MCF 10A (cell line): Measurements from ENCODE around the gene GAPT. TPM values are rescaled to one million over a fixed set of nuclear protein-coding genes. Genes with fewer than 3 reads are reported as not detected.

Experiments
- BruUV-seq: library from RNA; stranded (reverse); fragments of 400-500 nt; replicated peaks from 2 replicates; lab custom pipeline; 2021; lab: Mats Ljungman, UMichigan
- CTCF ChIA-PET: fragments of 300-600 bp; sonication (Branson Sonifier 250); formaldehyde crosslinking; extraction: SDS; loops from one replicate; lab custom pipeline; 2021; ENCODE audit warnings: antibody characterized with exemption, inconsistent platforms; lab: Yijun Ruan, JAX
- POLR2A ChIA-PET: fragments of 300-600, 350-650 bp; sonication (Branson Sonifier 250); formaldehyde crosslinking; extraction: SDS; loops from one replicate; lab custom pipeline; 2020; ENCODE audit warnings: antibody characterized with exemption, inconsistent platforms; lab: Yijun Ruan, JAX
- DNase-seq: peaks from one replicate; pipeline ENCODE4 v3.0.0-alpha.2; 2018; ENCODE audit not compliant: unreplicated experiment
- H3K27ac Mint-ChIP-seq: one replicate; pipeline ENCODE4 v1.8.0; 2022; ENCODE audit warnings: mild to moderate bottlenecking, low read depth, mixed read lengths; ENCODE audit not compliant: unreplicated experiment
- H3K27me3 Mint-ChIP-seq: one replicate; pipeline ENCODE4 v1.8.0; 2022; ENCODE audit warnings: mixed read lengths; ENCODE audit not compliant: insufficient read depth, unreplicated experiment
- H3K36me3 Mint-ChIP-seq: one replicate; pipeline ENCODE4 v1.8.0; 2022; ENCODE audit warnings: mild to moderate bottlenecking, moderate library complexity, mixed read lengths; ENCODE audit not compliant: insufficient read depth, unreplicated experiment
- H3K4me1 Mint-ChIP-seq: one replicate; pipeline ENCODE4 v1.8.0; 2022; ENCODE audit warnings: mixed read lengths; ENCODE audit not compliant: insufficient read depth, unreplicated experiment
- H3K4me3 Mint-ChIP-seq: one replicate; pipeline ENCODE4 v1.8.0; 2022; ENCODE audit warnings: mild to moderate bottlenecking, moderate library complexity, mixed read lengths; ENCODE audit not compliant: unreplicated experiment
- H3K9me3 Mint-ChIP-seq: one replicate; pipeline ENCODE4 v1.8.0; 2022; ENCODE audit warnings: mixed read lengths; ENCODE audit not compliant: unreplicated experiment
- CTCF ChIP-seq: fragments of 200-600 bp; IDR thresholded peaks from one replicate; pipeline ENCODE4 v1.8.0; 2022; ENCODE audit warnings: antibody characterized with exemption, mild to moderate bottlenecking; ENCODE audit not compliant: unreplicated experiment
- intact Hi-C: fragments of 100-400 bp; cut with micrococcal nuclease; formaldehyde crosslinking; loops from 2 replicates; pipeline ENCODE4 v1.14.1; 2022
- microRNA-seq: library from miRNA; unstranded; fragments of <30 nt; microRNA quantifications from one replicate; pipeline ENCODE4 v1.2.0, GENCODE V29; 2022
- total RNA-seq: library from RNA; stranded (reverse); gene quantifications from 2 replicates; pipeline ENCODE4 v1.2.3, GENCODE V29; 2022

Gene GAPT
- total RNA-seq, 1 experiment from 2014 or later = not detected

GRCh38 chr5:58545912-58546311, 54.7 kb downstream of the GAPT start:
- intact Hi-C loops = no loop called here
- Mint-ChIP-seq H3K9me3 (no peaks in the 10 kb centered on the region), H3K4me1 (no peaks in the 10 kb centered on the region), H3K4me3 (no peak overlapping the region), H3K36me3 (no peaks in the 10 kb centered on the region), H3K27me3 (peaks cover 21% of the 10 kb centered on the region), H3K27ac (no peak overlapping the region)
- no TSS peak for BruUV-seq
- peak; percentile 6 for DNase-seq
- no peak for TF ChIP-seq CTCF
- CTCF ChIA-PET = no interaction called here
- POLR2A ChIA-PET = no interaction called here

Small RNA genes lying within 50 kb of the gene (microRNA-seq; reads per million reads assigned to microRNA genes)
- not detected for gene MIR548AE2

Other genes with a start within 250 kb of the GAPT start
- gene PLK2, start 31.3 kb upstream of the GAPT start, total RNA-seq = 38.3 and 55.1 TPM in 2 replicates
- gene RAB3C, start 91.6 kb downstream of the GAPT start, total RNA-seq = not detected in 2 replicates